Left kidney (tissue), 2 donors: ENCODE data around the gene DOCK7. TPM values are rescaled to one million over a fixed set of nuclear protein-coding genes. Genes with fewer than 3 reads are reported as not detected.
"Not testable (repeated sequence)": the region's sequence is repeated elsewhere in the genome, so short reads cannot be mapped to it uniquely, and the experiment has no call there.

Experiments
- DNase-seq: peaks from one replicate; pipeline ENCODE4 v3.0.0-alpha.2; 2013
- polyA plus RNA-seq: library from polyadenylated mRNA; unstranded; fragments of 120-200 nt; gene quantifications from one replicate; pipeline ENCODE4 v1.2.1, GENCODE V29; 2013; ENCODE audit not compliant: insufficient read length

DOCK7 gene
- polyA plus RNA-seq, 1 donor, result 74.6 TPM

GRCh38 chr1:62529227-62529626, 159.0 kb downstream of the DOCK7 start:
- no peak for DNase-seq

GRCh38 chr1:62528015-62528414, 160.2 kb downstream of the DOCK7 start:
- DNase-seq, result no peak

GRCh38 chr1:62527346-62527745, 160.8 kb downstream of the DOCK7 start:
- not testable (repeated sequence) for DNase-seq

GRCh38 chr1:62523860-62524259, 164.3 kb downstream of the DOCK7 start:
- no peak for DNase-seq

GRCh38 chr1:62516600-62516999, 171.6 kb downstream of the DOCK7 start:
- no peak for DNase-seq

- DNase-seq, result peak; percentile 21
Measured at GRCh38 chr1:62514746-62515423, 173.3 kb downstream of the DOCK7 start.

GRCh38 chr1:62513013-62513412, 175.2 kb downstream of the DOCK7 start:
- no peak for DNase-seq

GRCh38 chr1:62509028-62509427, 179.2 kb downstream of the DOCK7 start:
- DNase-seq, result no peak

GRCh38 chr1:62508187-62508758, 179.9 kb downstream of the DOCK7 start:
- DNase-seq, result peak; percentile 20

GRCh38 chr1:62500210-62500609, 188.0 kb downstream of the DOCK7 start:
- no peak for DNase-seq

- no peak for DNase-seq
Measured at GRCh38 chr1:62494137-62494536, 194.0 kb downstream of the DOCK7 start.

GRCh38 chr1:62493656-62494055, 194.5 kb downstream of the DOCK7 start:
- no peak for DNase-seq

GRCh38 chr1:62492521-62492920, 195.7 kb downstream of the DOCK7 start:
- DNase-seq, result no peak

- no peak for DNase-seq
Measured at GRCh38 chr1:62487956-62488355, 200.2 kb downstream of the DOCK7 start.

GRCh38 chr1:62484824-62485468, 203.2 kb downstream of the DOCK7 start:
- no peak for DNase-seq

- DNase-seq, result no peak
Measured at GRCh38 chr1:62481681-62482080, 206.5 kb downstream of the DOCK7 start.

GRCh38 chr1:62476525-62477219, 211.5 kb downstream of the DOCK7 start:
- no peak for DNase-seq

- no peak for DNase-seq
Measured at GRCh38 chr1:62467092-62467491, 221.1 kb downstream of the DOCK7 start.

- DNase-seq, result no peak
Measured at GRCh38 chr1:62462370-62462769, 225.8 kb downstream of the DOCK7 start.

GRCh38 chr1:62457955-62458354, 230.2 kb downstream of the DOCK7 start:
- no peak for DNase-seq

GRCh38 chr1:62452951-62453350, 235.2 kb downstream of the DOCK7 start:
- no peak for DNase-seq

- no peak for DNase-seq
Measured at GRCh38 chr1:62450301-62450700, 237.9 kb downstream of the DOCK7 start.
